HG03039 (cell line): Measurements from ENCODE around the gene SSBP4.

ENCODE experiments used
- ATAC-seq: cut with Tn5 transposase; IDR thresholded peaks from one replicate; pipeline ENCODE4 v1.9.1; 2021; ENCODE audit warnings: mild to moderate bottlenecking, moderate library complexity; ENCODE audit not compliant: unreplicated experiment

The SSBP4 gene

GRCh38 chr19:18464646-18465045, 45.4 kb downstream of the SSBP4 start:
- ATAC-seq = no peak

GRCh38 chr19:18465214-18465963, 46.2 kb downstream of the SSBP4 start:
- ATAC-seq = no peak

- no peak for ATAC-seq
Measured at GRCh38 chr19:18465964-18466339, 46.8 kb downstream of the SSBP4 start.

GRCh38 chr19:18466354-18466753, 47.2 kb downstream of the SSBP4 start:
- ATAC-seq = no peak

- no peak for ATAC-seq
Measured at GRCh38 chr19:18467978-18468377, 48.8 kb downstream of the SSBP4 start.

GRCh38 chr19:18468517-18468916, 49.3 kb downstream of the SSBP4 start:
- ATAC-seq = no peak

GRCh38 chr19:18469069-18469846, 50.1 kb downstream of the SSBP4 start:
- no peak for ATAC-seq

- no peak for ATAC-seq
Measured at GRCh38 chr19:18470787-18471186, 51.6 kb downstream of the SSBP4 start.

GRCh38 chr19:18473003-18473705, 54.0 kb downstream of the SSBP4 start:
- ATAC-seq = no peak

GRCh38 chr19:18473706-18474087, 54.5 kb downstream of the SSBP4 start:
- ATAC-seq = no peak

GRCh38 chr19:18474366-18474887, 55.2 kb downstream of the SSBP4 start:
- ATAC-seq = no peak

GRCh38 chr19:18475004-18475453, 55.8 kb downstream of the SSBP4 start:
- no peak for ATAC-seq

GRCh38 chr19:18475762-18476331, 56.6 kb downstream of the SSBP4 start:
- no peak for ATAC-seq

GRCh38 chr19:18476507-18477041, 57.4 kb downstream of the SSBP4 start:
- ATAC-seq = no peak

GRCh38 chr19:18477042-18477779, 58.0 kb downstream of the SSBP4 start:
- no peak for ATAC-seq

GRCh38 chr19:18477974-18478373, 58.8 kb downstream of the SSBP4 start:
- no peak for ATAC-seq

GRCh38 chr19:18478545-18479311, 59.5 kb downstream of the SSBP4 start:
- no peak for ATAC-seq

- no peak for ATAC-seq
Measured at GRCh38 chr19:18480006-18480691, 61.0 kb downstream of the SSBP4 start.
